ENCODE measurements around the gene PARD3B. TPM values are rescaled to one million over a fixed set of nuclear protein-coding genes. Genes with fewer than 3 reads are reported as not detected.

Gene PARD3B
- total RNA-seq, 1 experiment from 2014 or later, result 3.6 TPM

- Histone ChIP-seq H3K27me3 (ENCODE audit: control insufficient read depth, insufficient read depth, low read length) (no peaks in the 10 kb centered on the region), H3K9me3 (ENCODE audit: control insufficient read depth, insufficient read depth, low read depth, low read length) (no peaks in the 10 kb centered on the region), H3K4me3 (ENCODE audit: low read depth in 2 of 2, low read length in 2 of 2) (no peak overlapping the region), H3K36me3 (ENCODE audit: control insufficient read depth, insufficient read depth, low read length) (no peaks in the 10 kb centered on the region), H3K27ac (ENCODE audit: low read length) (no peak overlapping the region), H3K4me1 (ENCODE audit: control insufficient read depth, insufficient read depth, low read length) (no peaks in the 10 kb centered on the region)
- no TSS peak for BruUV-seq (replicated peaks)
- ChIA-PET POLR2A (no interaction called here), CTCF (no interaction called here)
- intact Hi-C loops (cut with micrococcal nuclease; ENCODE audit: unreplicated experiment) (no loop called here), in situ Hi-C loops (cut with HindIII; ENCODE audit: low pct_unique_long_range_greater_than_20kb, low sequenced_read_pairs) (no loop called here)
- TF ChIP-seq CTCF (IDR thresholded peaks at IDR 0.05) (no peak), POLR2AphosphoS5 (IDR thresholded peaks at IDR 0.05; ENCODE audit: low read depth, low read length) (no peak), SIN3A (IDR thresholded peaks at IDR 0.05; ENCODE audit: borderline replicate concordance, insufficient read depth, low read depth, low read length) (no peak), REST (IDR thresholded peaks at IDR 0.05; ENCODE audit: insufficient read depth in 1 of 2, low read depth in 2 of 2, low read length in 1 of 2) (no peak), TCF7L2 (IDR thresholded peaks at IDR 0.05; ENCODE audit: low read depth, low read length) (no peak)
- ATAC-seq (no peak), DNase-seq (ENCODE audit: low read depth, low spot score) (no peak)
Measured at GRCh38 chr2:205439621-205440020, 894.3 kb downstream of the PARD3B start.

GRCh38 chr2:205441524-205441923, 896.2 kb downstream of the PARD3B start:
- no peaks in the 10 kb centered on the region for H3K4me1 ChIP-seq (ENCODE audit: control insufficient read depth, insufficient read depth, low read length)
- no peaks in the 10 kb centered on the region for H3K27me3 ChIP-seq (ENCODE audit: control insufficient read depth, insufficient read depth, low read length)
- in situ Hi-C loops (cut with HindIII; ENCODE audit: low pct_unique_long_range_greater_than_20kb, low sequenced_read_pairs) (no loop called here), intact Hi-C loops (cut with micrococcal nuclease; ENCODE audit: unreplicated experiment) (no loop called here)
- TF ChIP-seq SIN3A (IDR thresholded peaks at IDR 0.05; ENCODE audit: borderline replicate concordance, insufficient read depth, low read depth, low read length), result no peak
- no peak for TF ChIP-seq TCF7L2 (IDR thresholded peaks at IDR 0.05; ENCODE audit: low read depth, low read length)
- no peak for TF ChIP-seq CTCF (IDR thresholded peaks at IDR 0.05)
- no peak for TF ChIP-seq REST (IDR thresholded peaks at IDR 0.05; ENCODE audit: insufficient read depth in 1 of 2, low read depth in 2 of 2, low read length in 1 of 2)
- no peak for TF ChIP-seq POLR2AphosphoS5 (IDR thresholded peaks at IDR 0.05; ENCODE audit: low read depth, low read length)
- ChIA-PET CTCF (no interaction called here), POLR2A (interaction anchor here (0.5 kb wide), 1 partner anchor 222 kb away, joined by 3 read pairs; no protein-coding TSS in a partner anchor)
- DNase-seq (ENCODE audit: low read depth, low spot score) (no peak), ATAC-seq (no peak)
- no peaks in the 10 kb centered on the region for H3K9me3 ChIP-seq (ENCODE audit: control insufficient read depth, insufficient read depth, low read depth, low read length)
- H3K36me3 ChIP-seq (ENCODE audit: control insufficient read depth, insufficient read depth, low read length), result no peaks in the 10 kb centered on the region
- no TSS peak for BruUV-seq (replicated peaks)
- H3K27ac ChIP-seq (ENCODE audit: low read length), result no peak overlapping the region
- H3K4me3 ChIP-seq (ENCODE audit: low read depth in 2 of 2, low read length in 2 of 2), result no peak overlapping the region

Measured in Panc1 (cell line).